MM.1S (cell line): ENCODE data around the gene CXCL12.

Source experiments
- DNase-seq: peaks from one replicate; pipeline ENCODE4 v3.0.0-alpha.2; 2015
- H2AFZ ChIP-seq: fragments of 300-600 bp; sonication (generic); 2 replicates; pipeline ENCODE4 v1.6.0; 2016; ENCODE audit warnings: antibody characterized with exemption, low read length
- H3F3A ChIP-seq: fragments of 300-600 bp; sonication (generic); 2 replicates; pipeline ENCODE4 v1.6.1; 2016; ENCODE audit warnings: mild to moderate bottlenecking, antibody characterized with exemption, low read length, moderate library complexity, mixed read lengths; ENCODE audit not compliant: insufficient read depth
- H3K27ac ChIP-seq: fragments of 300-600 bp; sonication (generic); 2 replicates; pipeline ENCODE4 v1.5.1; 2016; ENCODE audit warnings: mild to moderate bottlenecking, low read length
- H3K27me3 ChIP-seq: fragments of 300-600 bp; sonication (generic); replicated peaks from 2 replicates; pipeline ENCODE4 v1.6.0; 2016; ENCODE audit warnings: low read length; ENCODE audit not compliant: insufficient read depth
- H3K36me3 ChIP-seq: fragments of 300-600 bp; sonication (generic); replicated peaks from 2 replicates; pipeline ENCODE4 v1.6.1; 2016; ENCODE audit warnings: mild to moderate bottlenecking, low read length, mixed read lengths; ENCODE audit not compliant: insufficient read depth
- H3K4me1 ChIP-seq: fragments of 300-600 bp; sonication (generic); 2 replicates; pipeline ENCODE4 v1.6.1; 2016; ENCODE audit warnings: low read length, mixed read lengths
- H3K4me2 ChIP-seq: fragments of 300-600 bp; sonication (generic); 2 replicates; pipeline ENCODE4 v1.6.0; 2016; ENCODE audit warnings: low read depth, low read length
- H3K4me3 ChIP-seq: fragments of 300-600 bp; sonication (generic); 2 replicates; pipeline ENCODE4 v1.5.1; 2016; ENCODE audit warnings: low read length, mixed read lengths
- H3K79me2 ChIP-seq: fragments of 300-600 bp; sonication (generic); 2 replicates; pipeline ENCODE4 v1.6.1; 2016; ENCODE audit warnings: mixed run types, low read length, mixed read lengths
- H3K9ac ChIP-seq: fragments of 300-600 bp; sonication (generic); 2 replicates; pipeline ENCODE4 v1.6.1; 2016; ENCODE audit warnings: low read length, mixed read lengths
- H3K9me2 ChIP-seq: fragments of 300-600 bp; sonication (generic); replicated peaks from 2 replicates; pipeline ENCODE4 v1.6.1; 2016; ENCODE audit warnings: mild to moderate bottlenecking, low read length, mixed read lengths; ENCODE audit not compliant: insufficient read depth
- H3K9me3 ChIP-seq: fragments of 300-600 bp; sonication (generic); replicated peaks from 2 replicates; pipeline ENCODE4 v1.6.1; 2016; ENCODE audit warnings: mild to moderate bottlenecking, low read length, mixed read lengths; ENCODE audit not compliant: insufficient read depth
- H4K20me1 ChIP-seq: fragments of 300-600 bp; sonication (generic); 2 replicates; pipeline ENCODE4 v1.6.1; 2016; ENCODE audit warnings: mild to moderate bottlenecking, low read length, moderate library complexity, mixed read lengths; ENCODE audit not compliant: insufficient read depth
- CTCF ChIP-seq: fragments of 300-600 bp; sonication (generic); IDR thresholded peaks from 2 replicates; pipeline ENCODE4 v1.5.1; 2016; ENCODE audit warnings: antibody characterized with exemption, low read length, mixed read lengths
- EZH2 ChIP-seq: fragments of 300-600 bp; sonication (generic); optimal IDR thresholded peaks from 2 replicates; pipeline ENCODE3; 2017; ENCODE audit warnings: low read depth, mild to moderate bottlenecking, antibody characterized with exemption, low read length, mixed read lengths
- EZH2phosphoT487 ChIP-seq: fragments of 300-600 bp; sonication (generic); IDR thresholded peaks from 2 replicates; pipeline ENCODE4 v1.6.1; 2018; ENCODE audit warnings: antibody characterized with exemption, low read length

The CXCL12 gene

DNA sequence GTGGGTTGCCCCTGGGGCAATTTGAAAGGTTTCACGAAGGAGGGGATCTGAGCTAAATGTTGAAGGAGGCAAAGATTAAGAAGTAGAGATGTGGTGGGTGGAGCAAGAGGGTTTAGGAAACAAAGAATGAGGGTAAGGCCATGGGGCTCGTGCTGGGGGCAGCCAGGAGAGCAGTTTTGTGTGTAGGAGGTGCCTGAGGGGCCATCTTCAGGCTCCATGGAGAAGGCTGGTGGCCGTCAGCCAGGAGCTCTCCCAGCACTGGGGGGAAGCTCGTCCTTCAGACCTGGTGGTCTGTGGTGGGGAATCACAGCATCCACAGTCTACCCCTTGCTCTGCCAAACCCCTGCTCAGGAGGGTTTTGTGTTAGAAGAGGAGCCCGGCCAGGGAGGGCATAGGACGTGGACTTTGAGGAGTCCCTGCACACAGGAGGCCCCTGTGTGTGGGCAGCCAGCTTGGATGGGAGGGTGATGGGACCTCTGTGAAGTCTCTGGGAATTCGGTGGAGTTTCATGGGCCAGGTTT lies 11.8 kb upstream of the CXCL12 start:
- Histone ChIP-seq H4K20me1 (no peaks in the 10 kb centered on the region), H3K79me2 (no peaks in the 10 kb centered on the region), H3K36me3 (no peaks in the 10 kb centered on the region), H3K4me3 (no peak overlapping the region), H3K9ac (no peak overlapping the region), H3F3A (no peaks in the 10 kb centered on the region), H2AFZ (no peak overlapping the region), H3K27ac (no peak overlapping the region), H3K9me2 (no peaks in the 10 kb centered on the region), H3K9me3 (no peaks in the 10 kb centered on the region), H3K4me2 (no peak overlapping the region), H3K27me3 (no peaks in the 10 kb centered on the region), H3K4me1 (peaks cover 3% of the 10 kb centered on the region; the same call in 1 of the 2 replicates)
- DNase-seq = no peak
- TF ChIP-seq EZH2phosphoT487 = no peak
- no peak for TF ChIP-seq EZH2
- no peak for TF ChIP-seq CTCF

- no peak overlapping the region for H3K27ac ChIP-seq
- H3K4me1 ChIP-seq = peaks cover 3% of the 10 kb centered on the region; the same call in 1 of the 2 replicates
- H3K4me2 ChIP-seq = no peak overlapping the region
- no peaks in the 10 kb centered on the region for H3K27me3 ChIP-seq
- H3K4me3 ChIP-seq = no peak overlapping the region
- no peaks in the 10 kb centered on the region for H3K79me2 ChIP-seq
- no peaks in the 10 kb centered on the region for H3K36me3 ChIP-seq
- no peak overlapping the region for H3K9ac ChIP-seq
- H3F3A ChIP-seq = no peaks in the 10 kb centered on the region
- no peak for DNase-seq
- H3K9me3 ChIP-seq = no peaks in the 10 kb centered on the region
- H4K20me1 ChIP-seq = no peaks in the 10 kb centered on the region
- H3K9me2 ChIP-seq = no peaks in the 10 kb centered on the region
- H2AFZ ChIP-seq = no peak overlapping the region
- TF ChIP-seq EZH2phosphoT487 (no peak), EZH2 (no peak), CTCF (no peak)
These were observed 11.2 kb upstream of the CXCL12 start for GRCh38 chr10:44395902-44396670.

DNA sequence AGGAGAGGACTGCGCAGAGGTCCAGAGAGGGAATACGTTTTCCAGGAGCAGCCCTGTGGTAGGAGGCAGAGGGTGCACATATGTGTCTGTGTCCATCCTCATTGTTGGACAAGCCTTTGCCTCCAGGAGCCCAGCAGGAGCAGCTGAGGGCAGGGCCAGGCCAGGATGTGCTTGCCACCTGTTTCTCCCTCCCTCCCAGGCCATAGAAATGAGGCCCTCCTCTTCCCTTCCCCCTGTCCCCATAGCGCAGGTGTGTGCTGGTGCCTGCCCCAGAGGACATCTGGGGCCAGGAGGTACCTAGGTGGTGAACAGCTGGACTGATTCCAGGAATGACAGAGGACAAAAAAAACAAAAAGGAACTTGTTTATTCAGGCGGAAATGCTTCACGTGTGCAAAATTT lies 10.5 kb upstream of the CXCL12 start:
- no peaks in the 10 kb centered on the region for H3K9me2 ChIP-seq
- H3K27ac ChIP-seq = no peak overlapping the region
- no peak for TF ChIP-seq CTCF
- no peak for TF ChIP-seq EZH2
- TF ChIP-seq EZH2phosphoT487 = no peak
- no peak overlapping the region for H3K9ac ChIP-seq
- no peak overlapping the region for H3K4me3 ChIP-seq
- H3K4me1 ChIP-seq = peaks cover 3% of the 10 kb centered on the region; the same call in 1 of the 2 replicates
- no peaks in the 10 kb centered on the region for H3K79me2 ChIP-seq
- H3K9me3 ChIP-seq = no peaks in the 10 kb centered on the region
- H3F3A ChIP-seq = no peaks in the 10 kb centered on the region
- no peak overlapping the region for H3K4me2 ChIP-seq
- H2AFZ ChIP-seq = no peak overlapping the region
- no peaks in the 10 kb centered on the region for H4K20me1 ChIP-seq
- no peaks in the 10 kb centered on the region for H3K36me3 ChIP-seq
- DNase-seq = no peak
- no peaks in the 10 kb centered on the region for H3K27me3 ChIP-seq
